ENCODE measurements around the gene NEK8.
"Not testable (repeated sequence)": the region's sequence is repeated elsewhere in the genome, so short reads cannot be mapped to it uniquely, and the experiment has no call there.

The NEK8 gene

GRCh38 chr17:28725166-28725659 lies 3.4 kb upstream of the NEK8 start:
- no peak for DNase-seq (ENCODE audit: low read depth in 2 of 2, low spot score in 1 of 2)

DNA sequence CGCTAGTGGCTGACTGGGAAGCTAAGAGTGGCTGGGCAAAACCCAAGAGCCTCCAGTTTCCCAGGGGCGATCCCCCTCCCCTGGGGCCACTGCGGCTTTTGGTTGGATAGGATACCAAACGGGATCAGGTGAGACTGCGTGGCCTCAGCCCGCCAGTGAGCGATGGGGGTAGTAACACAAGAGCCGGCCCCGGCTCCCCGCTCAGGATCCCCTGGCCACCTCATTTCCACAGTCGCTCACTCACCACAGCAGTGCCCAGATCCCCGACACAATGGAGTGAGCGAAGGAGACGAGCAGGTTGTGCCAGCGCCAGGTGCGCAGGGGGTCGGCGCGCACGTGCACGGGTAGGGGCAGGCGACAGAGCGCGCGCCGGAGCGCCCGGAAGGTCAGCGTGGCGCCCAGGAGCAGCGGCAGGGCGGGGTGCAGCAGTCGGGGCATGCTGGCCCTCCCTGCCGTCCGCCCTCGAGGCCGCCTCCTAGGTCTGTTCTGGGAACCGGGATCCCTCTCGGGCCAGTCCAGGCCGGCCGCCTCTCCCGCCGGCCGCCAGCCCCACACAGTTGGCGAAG lies 2.8 kb upstream of the NEK8 start:
- DNase-seq (ENCODE audit: low read depth in 2 of 2, low spot score in 1 of 2), result no peak

- no peak for DNase-seq (ENCODE audit: low read depth in 2 of 2, low spot score in 1 of 2)
Measured at GRCh38 chr17:28726226-28726626, 2.4 kb upstream of the NEK8 start, which contains the start of gene TLCD1. Gene TLCD1, minus strand, starts transcription at chr17:28726233. Its CDS starts 136 bp downstream, at chr17:28726097.

- peak; percentile 80 to 83 for DNase-seq (ENCODE audit: low read depth in 2 of 2, low spot score in 1 of 2)
Measured at GRCh38 chr17:28726627-28727491, 1.7 kb upstream of the NEK8 start.

DNA sequence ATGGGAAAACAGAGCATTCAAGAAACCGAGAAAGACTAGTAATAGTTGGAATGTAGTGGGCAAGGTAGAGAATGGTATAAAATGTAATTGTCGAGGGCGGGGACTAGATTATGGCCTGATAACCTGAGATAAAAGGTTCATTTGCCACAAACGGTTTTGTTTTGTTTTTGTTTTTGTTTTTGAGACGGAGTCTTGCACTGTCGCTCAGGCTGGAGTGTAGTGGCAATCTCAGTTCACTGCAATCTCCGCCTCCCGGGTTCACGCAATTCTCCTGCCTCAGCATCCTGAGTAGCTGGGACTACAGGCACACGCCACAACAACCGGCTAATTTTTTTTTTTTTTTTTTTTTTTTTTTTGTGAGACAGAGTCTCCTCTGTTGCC lies 1.4 kb downstream of the NEK8 start:
- no peak for DNase-seq (ENCODE audit: low read depth in 2 of 2, low spot score in 1 of 2)

- no peak for DNase-seq (ENCODE audit: low read depth in 2 of 2, low spot score in 1 of 2)
Measured at GRCh38 chr17:28733346-28733745, 4.8 kb downstream of the NEK8 start.

- no peak for DNase-seq (ENCODE audit: low read depth in 2 of 2, low spot score in 1 of 2)
Measured at GRCh38 chr17:28734712-28735241, 6.2 kb downstream of the NEK8 start.

DNA sequence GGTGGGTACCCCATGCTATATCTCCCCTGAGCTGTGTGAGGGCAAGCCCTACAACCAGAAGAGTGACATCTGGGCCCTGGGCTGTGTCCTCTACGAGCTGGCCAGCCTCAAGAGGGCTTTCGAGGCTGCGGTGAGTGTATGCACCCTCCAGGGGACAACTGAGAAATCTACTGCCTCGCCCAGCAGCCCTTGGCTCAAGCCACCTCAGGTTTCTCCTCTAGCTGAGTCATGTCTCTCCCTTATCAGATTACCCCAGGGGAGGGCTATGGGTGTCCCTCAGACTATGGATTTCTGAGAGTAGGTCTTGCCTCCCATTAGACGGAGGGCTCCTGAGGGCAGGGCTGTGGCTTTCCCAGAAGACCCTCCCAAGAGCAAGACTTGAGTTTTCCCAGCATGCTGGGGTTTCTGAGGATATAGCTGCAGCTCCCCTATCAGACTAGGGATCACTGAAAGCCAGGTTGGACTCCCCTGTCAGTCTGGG lies 6.7 kb downstream of the NEK8 start:
- no peak for DNase-seq (ENCODE audit: low read depth in 2 of 2, low spot score in 1 of 2)

DNA sequence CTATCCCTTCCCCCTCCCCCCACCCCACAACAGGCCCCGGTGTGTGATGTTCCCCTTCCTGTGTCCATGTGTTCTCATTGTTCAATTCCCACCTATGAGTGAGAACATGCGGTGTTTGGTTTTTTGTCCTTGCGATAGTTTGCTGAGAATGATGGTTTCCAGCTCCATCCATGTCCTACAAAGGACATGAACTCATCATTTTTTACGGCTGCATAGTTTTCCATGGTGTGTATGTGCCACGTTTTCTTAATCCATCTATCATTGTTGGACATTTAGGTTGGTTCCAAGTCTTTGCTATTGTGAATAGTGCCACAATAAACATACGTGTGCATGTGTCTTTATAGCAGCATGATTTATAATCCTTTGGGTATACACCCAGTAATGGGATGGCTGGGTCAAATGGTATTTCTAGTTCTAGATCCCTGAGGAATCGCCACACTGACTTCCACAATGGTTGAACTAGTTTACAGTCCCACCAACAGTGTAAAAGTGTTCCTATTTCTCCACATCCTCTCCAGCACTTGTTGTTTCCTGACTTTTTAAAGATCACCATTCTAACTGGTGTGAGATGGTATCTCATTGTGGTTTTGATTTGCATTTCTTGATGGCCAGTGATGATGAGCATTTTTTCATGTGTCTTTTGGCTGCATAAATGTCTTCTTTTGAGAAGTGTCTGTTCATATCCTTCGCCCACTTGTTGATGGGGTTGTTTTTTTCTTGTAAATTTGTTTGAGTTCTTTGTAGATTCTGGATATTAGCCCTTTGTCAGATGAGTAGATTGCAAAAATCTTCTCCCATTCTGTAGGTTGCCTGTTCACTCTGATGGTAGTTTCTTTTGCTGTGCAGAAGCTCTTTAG lies 7.6 kb downstream of the NEK8 start:
- not testable (repeated sequence) for DNase-seq (ENCODE audit: low read depth in 2 of 2, low spot score in 1 of 2)

DNA sequence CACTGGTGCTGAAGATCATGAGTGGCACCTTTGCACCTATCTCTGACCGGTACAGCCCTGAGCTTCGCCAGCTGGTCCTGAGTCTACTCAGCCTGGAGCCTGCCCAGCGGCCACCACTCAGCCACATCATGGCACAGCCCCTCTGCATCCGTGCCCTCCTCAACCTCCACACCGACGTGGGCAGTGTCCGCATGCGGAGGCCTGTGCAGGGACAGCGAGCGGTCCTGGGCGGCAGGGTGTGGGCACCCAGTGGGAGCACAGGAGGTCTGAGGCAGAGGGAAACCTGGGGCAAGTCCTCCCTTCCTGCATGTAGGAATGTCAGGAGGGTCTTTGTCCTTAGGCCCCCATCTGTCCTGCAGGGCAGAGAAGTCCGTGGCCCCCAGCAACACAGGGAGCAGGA lies 8.7 kb downstream of the NEK8 start:
- no peak for DNase-seq (ENCODE audit: low read depth in 2 of 2, low spot score in 1 of 2)

- no peak for DNase-seq (ENCODE audit: low read depth in 2 of 2, low spot score in 1 of 2)
Measured at GRCh38 chr17:28737770-28738679, 9.4 kb downstream of the NEK8 start.

- no peak for DNase-seq (ENCODE audit: low read depth in 2 of 2, low spot score in 1 of 2)
Measured at GRCh38 chr17:28738680-28739384, 10.2 kb downstream of the NEK8 start.

- DNase-seq (ENCODE audit: low read depth in 2 of 2, low spot score in 1 of 2), result no peak
Measured at GRCh38 chr17:28740406-28741357, 12.1 kb downstream of the NEK8 start.

DNA sequence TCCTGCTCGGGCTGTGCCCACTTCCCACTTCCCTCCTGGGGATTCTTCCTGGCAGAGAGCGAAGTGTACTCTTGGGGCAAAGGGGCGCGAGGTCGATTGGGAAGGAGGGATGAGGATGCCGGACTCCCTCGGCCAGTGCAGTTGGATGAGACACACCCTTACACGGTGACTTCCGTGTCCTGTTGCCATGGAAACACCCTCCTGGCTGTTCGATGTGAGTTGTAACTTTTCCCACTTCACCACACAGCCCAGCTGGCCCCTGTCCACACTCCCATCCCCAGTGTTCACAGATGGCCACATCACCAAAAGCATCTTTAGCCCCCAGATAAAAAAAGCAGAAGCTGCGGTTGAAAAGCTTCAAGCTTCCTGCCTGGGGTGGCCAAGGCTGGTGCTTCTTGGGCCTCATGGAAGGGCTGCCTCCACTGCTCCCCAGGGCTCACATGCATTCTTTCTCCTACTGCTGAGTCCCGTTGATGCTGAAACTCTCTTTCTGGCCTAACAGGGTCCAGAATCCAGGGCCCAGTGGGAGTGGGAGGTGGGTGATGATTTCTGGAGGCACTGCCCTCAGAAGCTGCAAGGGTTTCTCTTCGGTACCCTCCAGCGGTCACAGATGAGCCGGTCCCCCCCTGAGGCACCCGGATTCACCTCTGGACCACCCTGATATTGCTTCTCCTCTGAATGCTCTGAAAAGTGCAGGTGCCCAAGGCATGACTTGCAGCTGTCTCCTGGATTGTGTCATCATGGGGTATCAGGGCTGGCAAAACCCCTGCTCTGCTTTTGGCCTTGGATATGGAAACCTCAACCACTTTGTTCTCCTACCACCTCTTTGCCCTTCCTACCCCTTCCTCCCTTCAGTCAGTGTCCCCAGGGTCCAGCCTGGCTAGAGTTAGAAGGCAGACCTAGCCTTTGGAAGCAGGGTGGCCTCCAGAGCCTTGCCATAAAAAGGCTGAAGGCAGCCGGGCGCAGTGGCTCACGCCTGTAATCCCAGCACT lies 13.1 kb downstream of the NEK8 start:
- DNase-seq (ENCODE audit: low read depth in 2 of 2, low spot score in 1 of 2), result no peak

- peak in 1 of 2 donors; percentile 54 for DNase-seq (ENCODE audit: low read depth in 2 of 2, low spot score in 1 of 2)
Measured at GRCh38 chr17:28743243-28744103, 14.9 kb downstream of the NEK8 start, which contains the start of gene TRAF4. Gene TRAF4, plus strand, starts transcription at chr17:28744011. Its CDS starts 102 bp downstream, at chr17:28744113.

All from stimulated activated CD8-positive, alpha-beta memory T cell treated with anti-CD3 and anti-CD28 coated beads, Interleukin-4, amount 100 ng/mL, for 1 hour (primary cell).